Panc1 (cell line): ENCODE measurements around the gene SPOCK1.

Experiments
- POLR2AphosphoS5 ChIP-seq: IDR thresholded peaks from 2 replicates; pipeline ENCODE4 v1.6.1; 2012; ENCODE audit warnings: mild to moderate bottlenecking, low read depth, low read length, moderate library complexity
- TF ChIP-seq, protein P1 (sequence below): fragments of 450-650 bp; IDR thresholded peaks from 2 replicates; pipeline ENCODE4 v1.5.1; 2017; ENCODE audit warnings: mild to moderate bottlenecking

- TF ChIP-seq, protein P1, sequence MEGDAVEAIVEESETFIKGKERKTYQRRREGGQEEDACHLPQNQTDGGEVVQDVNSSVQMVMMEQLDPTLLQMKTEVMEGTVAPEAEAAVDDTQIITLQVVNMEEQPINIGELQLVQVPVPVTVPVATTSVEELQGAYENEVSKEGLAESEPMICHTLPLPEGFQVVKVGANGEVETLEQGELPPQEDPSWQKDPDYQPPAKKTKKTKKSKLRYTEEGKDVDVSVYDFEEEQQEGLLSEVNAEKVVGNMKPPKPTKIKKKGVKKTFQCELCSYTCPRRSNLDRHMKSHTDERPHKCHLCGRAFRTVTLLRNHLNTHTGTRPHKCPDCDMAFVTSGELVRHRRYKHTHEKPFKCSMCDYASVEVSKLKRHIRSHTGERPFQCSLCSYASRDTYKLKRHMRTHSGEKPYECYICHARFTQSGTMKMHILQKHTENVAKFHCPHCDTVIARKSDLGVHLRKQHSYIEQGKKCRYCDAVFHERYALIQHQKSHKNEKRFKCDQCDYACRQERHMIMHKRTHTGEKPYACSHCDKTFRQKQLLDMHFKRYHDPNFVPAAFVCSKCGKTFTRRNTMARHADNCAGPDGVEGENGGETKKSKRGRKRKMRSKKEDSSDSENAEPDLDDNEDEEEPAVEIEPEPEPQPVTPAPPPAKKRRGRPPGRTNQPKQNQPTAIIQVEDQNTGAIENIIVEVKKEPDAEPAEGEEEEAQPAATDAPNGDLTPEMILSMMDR = no peak
- TF ChIP-seq POLR2AphosphoS5 = no peak
Measured at GRCh38 chr5:137488974-137489373, 10.2 kb downstream of the SPOCK1 start.
